SK-N-SH (cell line): ENCODE results near the gene PPP1R1A. TPM values are rescaled to one million over a fixed set of nuclear protein-coding genes. Genes with fewer than 3 reads are reported as not detected.

ENCODE experiments used
- CTCF ChIA-PET: fragments of 300-600, 350-600 bp; formaldehyde crosslinking; extraction: SDS; loops from one replicate; lab custom pipeline; 2021; lab: Yijun Ruan, JAX
- POLR2A ChIA-PET: fragments of 350-600 bp; sonication (Branson Sonifier 250); formaldehyde crosslinking; extraction: SDS; loops from one replicate; lab custom pipeline; 2020; ENCODE audit warnings: antibody characterized with exemption, inconsistent platforms; lab: Yijun Ruan, JAX
- DNase-seq: peaks from one replicate; pipeline ENCODE4 v3.0.0; 2012
- H2AFZ ChIP-seq: fragments of 200-600 bp; sonication (generic); 2 replicates; pipeline ENCODE4 v1.8.1; 2016; ENCODE audit warnings: antibody characterized with exemption, mild to moderate bottlenecking, low read depth
- H3F3A ChIP-seq: fragments of 200-600 bp; sonication (generic); replicated peaks from 2 replicates; pipeline ENCODE3; 2016; ENCODE audit warnings: antibody characterized with exemption, mild to moderate bottlenecking; ENCODE audit not compliant: insufficient read depth
- H3K27ac ChIP-seq, 2 experiments: fragments of 200-500 bp in 1 of 2; fragments of 200-600 bp in 1 of 2; sonication (Bioruptor generic) in 1 of 2; sonication (generic), shearing (Covaris generic) in 1 of 2; 2 replicates each; pipeline versions ENCODE4 v1.5.1 to v1.6.1; 2014 to 2016; ENCODE audit warnings: low read depth in 2 of 2, inconsistent platforms in 1 of 2, low read length in 1 of 2, mild to moderate bottlenecking in 1 of 2, mixed read lengths in 1 of 2
- H3K27me3 ChIP-seq: fragments of 200-600 bp; sonication (generic), shearing (Covaris generic); 2 replicates; pipeline ENCODE4 v1.6.1; 2016; ENCODE audit warnings: mixed run types; ENCODE audit not compliant: insufficient read depth
- H3K36me3 ChIP-seq, 2 experiments: fragments of 200-500 bp in 1 of 2; fragments of 200-600 bp in 1 of 2; sonication (Bioruptor generic) in 1 of 2; sonication (generic) in 1 of 2; replicated peaks in 1 of 2; 2 replicates each; pipeline versions ENCODE3 to v1.5.1; 2014 to 2016; ENCODE audit warnings: low read length in 1 of 2, mild to moderate bottlenecking in 1 of 2; ENCODE audit not compliant: insufficient read depth in 2 of 2, control insufficient read depth in 1 of 2
- H3K4me1 ChIP-seq, 2 experiments: fragments of 200-500 bp in 1 of 2; fragments of 200-600 bp in 1 of 2; sonication (Bioruptor generic) in 1 of 2; sonication (generic), shearing (Covaris generic) in 1 of 2; 2 replicates each; pipeline versions ENCODE4 v1.5.1 to v1.6.1; 2014 to 2016; ENCODE audit warnings: low read depth in 1 of 2, low read length in 1 of 2, mixed run types in 1 of 2; ENCODE audit not compliant: insufficient read depth in 2 of 2, control insufficient read depth in 1 of 2
- H3K4me2 ChIP-seq: fragments of 200-600 bp; sonication (generic), shearing (Covaris generic); 2 replicates; pipeline ENCODE4 v1.6.1; 2017; ENCODE audit warnings: mixed run types
- H3K4me3 ChIP-seq, 2 experiments: fragments of 200-500 bp in 1 of 2; fragments of 200-600 bp in 1 of 2; sonication (Bioruptor generic) in 1 of 2; sonication (generic), shearing (Covaris generic) in 1 of 2; 2 replicates each; pipeline versions ENCODE4 v1.5.1 to v1.8.1; 2014 to 2016; ENCODE audit warnings: low read depth in 2 of 2, inconsistent platforms in 1 of 2, low read length in 1 of 2, mild to moderate bottlenecking in 1 of 2, mixed read lengths in 1 of 2, moderate library complexity in 1 of 2
- H3K79me2 ChIP-seq: fragments of 200-600 bp; sonication (generic); 2 replicates; pipeline ENCODE4 v1.8.1; 2017; ENCODE audit warnings: mild to moderate bottlenecking; ENCODE audit not compliant: insufficient read depth
- H3K9ac ChIP-seq: fragments of 200-600 bp; sonication (generic); 2 replicates; pipeline ENCODE4 v1.6.1; 2017; ENCODE audit warnings: mixed run types
- H3K9me2 ChIP-seq: fragments of 200-600 bp; sonication (generic); 2 replicates; pipeline ENCODE4 v1.6.1; 2017; ENCODE audit warnings: mixed run types
- H3K9me3 ChIP-seq: fragments of 200-600 bp; sonication (generic); 2 replicates; pipeline ENCODE4 v1.6.1; 2017; ENCODE audit warnings: mixed run types, mild to moderate bottlenecking, moderate library complexity
- H4K20me1 ChIP-seq: fragments of 200-600 bp; sonication (generic); 2 replicates; pipeline ENCODE4 v1.6.1; 2017; ENCODE audit warnings: mild to moderate bottlenecking, mixed run types; ENCODE audit not compliant: insufficient read depth
- ELF1 ChIP-seq: IDR thresholded peaks from 2 replicates; pipeline ENCODE4 v1.4.0; 2012
- EZH2phosphoT487 ChIP-seq: fragments of 200-600 bp; sonication (generic); IDR thresholded peaks from 2 replicates; pipeline ENCODE4 v1.6.1; 2017; ENCODE audit warnings: low read depth, mixed run types, mild to moderate bottlenecking, antibody characterized with exemption, moderate library complexity, borderline replicate concordance
- FOSL2 ChIP-seq: IDR thresholded peaks from 2 replicates; pipeline ENCODE4 v1.4.0; 2012; ENCODE audit warnings: low read depth, mild to moderate bottlenecking, moderate library complexity, borderline replicate concordance
- FOXJ3 ChIP-seq: sonication (generic); formaldehyde crosslinking; IDR thresholded peaks from 2 replicates; pipeline ENCODE4 v1.5.1; 2020; ENCODE audit warnings: mild to moderate bottlenecking, missing genetic modification reagents
- FOXM1 ChIP-seq: IDR thresholded peaks from 2 replicates; pipeline ENCODE4 v1.4.0; 2012; ENCODE audit warnings: low read depth, mild to moderate bottlenecking
- GABPA ChIP-seq: IDR thresholded peaks from 2 replicates; pipeline ENCODE4 v1.4.0; 2012; ENCODE audit warnings: low read depth, mild to moderate bottlenecking
- JUND ChIP-seq: IDR thresholded peaks from 2 replicates; pipeline ENCODE4 v1.4.0; 2012
- MEF2A ChIP-seq: IDR thresholded peaks from 2 replicates; pipeline ENCODE4 v1.4.0; 2012; ENCODE audit warnings: low read depth, borderline replicate concordance
- MXI1 ChIP-seq: IDR thresholded peaks from 2 replicates; pipeline ENCODE4 v1.6.1; 2012; ENCODE audit warnings: mild to moderate bottlenecking, low read depth, low read length, improper control_type of control experiment
- NRF1 ChIP-seq: IDR thresholded peaks from 2 replicates; pipeline ENCODE4 v1.6.1; 2012; ENCODE audit warnings: low read depth, mild to moderate bottlenecking, low read length
- PBX3 ChIP-seq: IDR thresholded peaks from 2 replicates; pipeline ENCODE4; 2012
- POLR2AphosphoS5 ChIP-seq: IDR thresholded peaks from 2 replicates; pipeline ENCODE4 v1.6.1; 2012; ENCODE audit warnings: low read depth, low read length
- RAD21 ChIP-seq: IDR thresholded peaks from 2 replicates; pipeline ENCODE4 v1.6.1; 2012; ENCODE audit warnings: mild to moderate bottlenecking, low read length
- RFX5 ChIP-seq: IDR thresholded peaks from 2 replicates; pipeline ENCODE4 v1.6.1; 2012; ENCODE audit warnings: mild to moderate bottlenecking, improper control_type of control experiment, low read length
- SMC3 ChIP-seq: IDR thresholded peaks from 2 replicates; pipeline ENCODE4 v1.6.1; 2012; ENCODE audit warnings: low read depth, low read length, improper control_type of control experiment
- USF2 ChIP-seq: fragments of 150-350 bp; IDR thresholded peaks from 2 replicates; pipeline ENCODE4 v1.6.1; 2017; ENCODE audit warnings: antibody characterized with exemption, low read length, low read depth, borderline replicate concordance
- WGBS: methylation state at CpG from one replicate; pipeline ENCODE4 v1.1.6; 2017; ENCODE audit warnings: low lambda C conversion rate; 5-methylcytosine and 5-hydroxymethylcytosine counted together
- polyA plus RNA-seq, 3 experiments: library from polyadenylated mRNA; depleted of rRNA; stranded (reverse); fragments of >200 nt; gene quantifications; 2 replicates each; pipeline ENCODE4 v1.2.3, GENCODE V29; 2012
- TF ChIP-seq, protein P1 (sequence below): fragments of 200-600 bp; sonication (generic); IDR thresholded peaks from 2 replicates; pipeline ENCODE4 v1.6.1; 2017; ENCODE audit warnings: antibody characterized with exemption, mild to moderate bottlenecking, moderate library complexity
- TF ChIP-seq, protein P2 (sequence below): IDR thresholded peaks from 2 replicates; pipeline ENCODE4 v1.4.0; 2012; ENCODE audit warnings: low read depth

Gene PPP1R1A
- polyA plus RNA-seq, 1 of the 3 experiments (the other 2 are of a cell fraction): not detected

DNA sequence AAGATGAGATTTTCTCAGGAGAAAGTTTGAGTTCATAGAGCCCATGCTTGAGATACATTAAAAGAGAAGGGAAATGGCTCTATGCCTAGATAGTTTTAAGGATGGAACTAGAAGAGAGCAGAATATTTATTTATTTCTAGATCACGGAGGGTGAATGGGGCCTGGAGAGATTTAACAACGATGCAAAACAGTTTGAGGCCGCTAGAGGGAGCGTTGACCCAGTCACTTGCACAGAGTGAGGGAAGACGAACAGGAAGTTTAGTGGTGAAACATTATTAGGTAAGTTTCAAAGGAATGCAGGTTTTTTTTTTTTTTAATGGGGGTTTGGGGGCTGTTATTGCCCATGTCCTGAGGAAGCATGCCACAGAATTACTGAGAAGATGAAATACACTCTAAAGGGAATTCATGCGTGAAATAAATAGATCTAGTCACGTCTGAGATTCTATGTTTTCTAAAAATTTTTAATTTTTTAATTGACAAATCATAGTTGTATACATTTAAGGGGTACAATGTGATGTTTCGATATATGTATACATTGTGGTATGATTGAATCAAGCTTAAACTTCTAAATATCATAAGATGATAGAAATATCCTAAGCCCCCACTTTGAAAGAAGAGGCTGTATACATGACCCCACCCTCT, 14.8 kb upstream of the PPP1R1A start:
- TF ChIP-seq SMC3 (no peak), RAD21 (peak; percentile 29; the same call in 1 of the 2 replicates), RFX5 (no peak), MXI1 (no peak), FOXJ3 (no peak), MEF2A (no peak)
- TF ChIP-seq, protein P1, sequence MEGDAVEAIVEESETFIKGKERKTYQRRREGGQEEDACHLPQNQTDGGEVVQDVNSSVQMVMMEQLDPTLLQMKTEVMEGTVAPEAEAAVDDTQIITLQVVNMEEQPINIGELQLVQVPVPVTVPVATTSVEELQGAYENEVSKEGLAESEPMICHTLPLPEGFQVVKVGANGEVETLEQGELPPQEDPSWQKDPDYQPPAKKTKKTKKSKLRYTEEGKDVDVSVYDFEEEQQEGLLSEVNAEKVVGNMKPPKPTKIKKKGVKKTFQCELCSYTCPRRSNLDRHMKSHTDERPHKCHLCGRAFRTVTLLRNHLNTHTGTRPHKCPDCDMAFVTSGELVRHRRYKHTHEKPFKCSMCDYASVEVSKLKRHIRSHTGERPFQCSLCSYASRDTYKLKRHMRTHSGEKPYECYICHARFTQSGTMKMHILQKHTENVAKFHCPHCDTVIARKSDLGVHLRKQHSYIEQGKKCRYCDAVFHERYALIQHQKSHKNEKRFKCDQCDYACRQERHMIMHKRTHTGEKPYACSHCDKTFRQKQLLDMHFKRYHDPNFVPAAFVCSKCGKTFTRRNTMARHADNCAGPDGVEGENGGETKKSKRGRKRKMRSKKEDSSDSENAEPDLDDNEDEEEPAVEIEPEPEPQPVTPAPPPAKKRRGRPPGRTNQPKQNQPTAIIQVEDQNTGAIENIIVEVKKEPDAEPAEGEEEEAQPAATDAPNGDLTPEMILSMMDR: peak; percentile 86
- CTCF ChIA-PET: interaction anchor here (1.1 to 4.0 kb wide), 5 partner anchors 11 to 24 kb away, joined by 3 to 15 read pairs (median 3); no protein-coding TSS in a partner anchor
- Histone ChIP-seq H3K27me3 (peaks cover 22% of the 10 kb centered on the region; the same call in 1 of the 2 replicates), H3K9me3 (no peaks in the 10 kb centered on the region), H3K36me3 (no peaks in the 10 kb centered on the region), H3F3A (no peaks in the 10 kb centered on the region), H3K79me2 (no peaks in the 10 kb centered on the region), H4K20me1 (no peaks in the 10 kb centered on the region), H2AFZ (no peak overlapping the region), H3K4me1 (no peaks in the 10 kb centered on the region; a peak in 1 of 4 replicates), H3K9me2 (no peaks in the 10 kb centered on the region), H3K4me2 (no peak overlapping the region), H3K27ac (no peak overlapping the region), H3K4me3 (no peak overlapping the region; a peak in 1 of 4 replicates), H3K9ac (no peak overlapping the region)
- POLR2A ChIA-PET: no interaction called here
- peak; percentile 62 for DNase-seq
- 18% methylated on average over 8 of the region's 8 CpGs for WGBS

- no peaks in the 10 kb centered on the region for H3K9me3 ChIP-seq
- H3K4me1 ChIP-seq: no peaks in the 10 kb centered on the region; a peak in 1 of 4 replicates
- no peak for TF ChIP-seq NRF1
- TF ChIP-seq GABPA: no peak
- no peak for TF ChIP-seq EZH2phosphoT487
- no peak for TF ChIP-seq RAD21
- no peak for TF ChIP-seq FOSL2
- TF ChIP-seq, protein P2, sequence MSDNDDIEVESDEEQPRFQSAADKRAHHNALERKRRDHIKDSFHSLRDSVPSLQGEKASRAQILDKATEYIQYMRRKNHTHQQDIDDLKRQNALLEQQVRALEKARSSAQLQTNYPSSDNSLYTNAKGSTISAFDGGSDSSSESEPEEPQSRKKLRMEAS: no peak
- TF ChIP-seq USF2: no peak
- TF ChIP-seq FOXM1: no peak
- TF ChIP-seq POLR2AphosphoS5: no peak
- no peak for TF ChIP-seq JUND
- TF ChIP-seq RFX5: no peak
- no peak for TF ChIP-seq PBX3
- TF ChIP-seq ELF1: no peak
- no peak overlapping the region for H3K4me2 ChIP-seq
- H3K36me3 ChIP-seq: no peaks in the 10 kb centered on the region
- POLR2A ChIA-PET: no interaction called here
- no peak overlapping the region for H3K4me3 ChIP-seq
- H2AFZ ChIP-seq: no peak overlapping the region
- CTCF ChIA-PET: interaction anchor here (0.7 to 1.4 kb wide), 4 partner anchors 10 to 163 kb away, joined by 3 to 5 read pairs (median 4); no protein-coding TSS in a partner anchor
- H4K20me1 ChIP-seq: no peaks in the 10 kb centered on the region
- WGBS: 2% methylated on average over 2 of the region's 2 CpGs
- H3K27ac ChIP-seq: no peak overlapping the region
- H3K27me3 ChIP-seq: peaks cover 28% of the 10 kb centered on the region; the same call in 1 of the 2 replicates
- H3K9me2 ChIP-seq: no peaks in the 10 kb centered on the region
- H3K79me2 ChIP-seq: no peaks in the 10 kb centered on the region
- H3K9ac ChIP-seq: no peak overlapping the region
- DNase-seq: no peak
- no peaks in the 10 kb centered on the region for H3F3A ChIP-seq
Measured at GRCh38 chr12:54602661-54603060, 14.2 kb upstream of the PPP1R1A start.
